ENCODE results near the gene NEAT1.

- TF ChIP-seq CTCF (IDR thresholded peaks at IDR 0.05) (no peak), POLR2A (IDR thresholded peaks at IDR 0.05) (no peak)
These were observed 22.8 kb upstream of the NEAT1 start for GRCh38 chr11:65399845-65400244.
